Esophagus muscularis mucosa (tissue), 4 donors: ENCODE data around the gene GPR15. TPM values are rescaled to one million over a fixed set of nuclear protein-coding genes. Genes with fewer than 3 reads are reported as not detected.

Experiments
- DNase-seq: peaks from one replicate; pipeline ENCODE4 v3.0.0-alpha.2; 2017; ENCODE audit errors: extremely low spot score
- H3K27ac ChIP-seq, 4 donors: fragments of 200-600 bp; sonication (generic); replicated peaks in 1 of 4; 1 replicate in 3 of 4; 2 replicates in 1 of 4; pipeline ENCODE4 v1.5.1; 2016 to 2019; ENCODE audit warnings: mild to moderate bottlenecking in 1 of 4
- H3K27me3 ChIP-seq, 4 donors: fragments of 200-600 bp; sonication (generic); one replicate each; pipeline versions ENCODE4 v1.5.1 to v1.6.0; 2016 to 2019
- H3K36me3 ChIP-seq, 4 donors: fragments of 200-600 bp; sonication (generic); one replicate each; pipeline ENCODE4 v1.5.1; 2016 to 2019
- H3K4me1 ChIP-seq, 4 donors: fragments of 200-600 bp; sonication (generic); one replicate each; pipeline ENCODE4 v1.5.1; 2016 to 2019
- H3K4me3 ChIP-seq, 4 donors: fragments of 200-600 bp; sonication (generic); 1 replicate in 2 of 4; 2 replicates in 2 of 4; pipeline ENCODE4 v1.5.1; 2016 to 2019; ENCODE audit warnings: mild to moderate bottlenecking in 4 of 4, moderate library complexity in 1 of 4
- H3K9me3 ChIP-seq, 4 donors: fragments of 200-600 bp; sonication (generic); 1 replicate in 3 of 4; 2 replicates in 1 of 4; pipeline ENCODE4 v1.5.1; 2016 to 2019
- CTCF ChIP-seq, 3 experiments: fragments of 200-600 bp in 2 of 3; fragments of 450-650 bp in 1 of 3; sonication (generic) in 2 of 3; IDR thresholded peaks; one replicate each; pipeline ENCODE4 v1.5.1; 2017 to 2019; ENCODE audit warnings: antibody characterized with exemption in 3 of 3, mild to moderate bottlenecking in 2 of 3, moderate library complexity in 1 of 3
- EP300 ChIP-seq: sonication (generic); formaldehyde crosslinking; IDR thresholded peaks from one replicate; pipeline ENCODE4 v1.6.1; 2017; ENCODE audit warnings: antibody characterized with exemption
- POLR2A ChIP-seq: fragments of 450-650 bp; IDR thresholded peaks from one replicate; pipeline ENCODE4 v1.6.1; 2017; ENCODE audit warnings: antibody characterized with exemption, moderate library complexity, mild to moderate bottlenecking, low read depth
- POLR2AphosphoS5 ChIP-seq, 2 donors: sonication (generic); formaldehyde crosslinking; IDR thresholded peaks; one replicate each; pipeline ENCODE4 v1.6.1; 2017; ENCODE audit warnings: antibody characterized with exemption in 2 of 2
- WGBS: methylation state at CpG from one replicate; pipeline ENCODE4 v1.1.5; 2018; 5-methylcytosine and 5-hydroxymethylcytosine counted together
- intact Hi-C: fragments of 100-400 bp; cut with DNase I; formaldehyde crosslinking; loops from one replicate; pipeline ENCODE4 v1.15.1; 2023
- total RNA-seq, 4 donors: library from RNA; depleted of rRNA; stranded (reverse); fragments of >200 nt; gene quantifications; one replicate each; pipeline versions ENCODE4 v1.1.0 to v1.2.1, GENCODE V29; 2016

GPR15 gene
- total RNA-seq, 4 donors from 2014 or later = 0.32 TPM; not detected in 3

GRCh38 chr3:98500019-98500418 lies 31.8 kb upstream of the GPR15 start:
- no peak for DNase-seq
- no peaks in the 10 kb centered on the region for H3K4me1 ChIP-seq
- H3K4me3 ChIP-seq = no peak overlapping the region
- no peaks in the 10 kb centered on the region for H3K9me3 ChIP-seq
- H3K27me3 ChIP-seq = no peaks in the 10 kb centered on the region
- 75% methylated on average over 4 of the region's 4 CpGs for WGBS
- TF ChIP-seq POLR2AphosphoS5 (IDR thresholded peaks at IDR 0.05) (no peak), POLR2A (no peak), EP300 (no peak), CTCF (IDR thresholded peaks at IDR 0.05) (no peak)
- peaks cover 0 to 8% (median 2%) of the 10 kb centered on the region in 4 donors for H3K36me3 ChIP-seq
- intact Hi-C loops = no loop called here
- H3K27ac ChIP-seq = no peak overlapping the region

DNA sequence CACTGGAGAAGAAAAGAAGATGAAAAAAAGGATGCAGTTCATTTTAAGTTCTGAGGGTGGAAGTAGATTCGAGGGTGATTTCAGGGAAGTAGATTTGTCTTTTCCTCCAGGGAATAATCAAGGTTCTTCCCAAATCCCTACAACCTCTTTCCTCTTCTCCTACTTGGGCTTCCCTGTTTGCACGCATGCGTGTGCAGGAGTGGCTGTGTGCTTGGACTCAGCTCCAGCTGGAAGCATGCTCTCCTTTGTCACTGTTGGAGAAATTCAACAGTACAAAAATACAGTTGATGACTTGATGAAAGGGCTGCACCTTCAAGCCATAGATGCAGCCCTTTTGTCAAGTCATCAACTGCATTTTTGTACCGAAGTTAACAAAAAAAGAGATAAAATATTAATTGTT lies 30.5 kb upstream of the GPR15 start:
- Histone ChIP-seq H3K4me3 (no peak overlapping the region), H3K4me1 (no peaks in the 10 kb centered on the region), H3K27ac (no peak overlapping the region), H3K9me3 (no peaks in the 10 kb centered on the region), H3K27me3 (no peaks in the 10 kb centered on the region), H3K36me3 (peaks cover 0 to 8% (median 3%) of the 10 kb centered on the region in 4 donors)
- TF ChIP-seq POLR2AphosphoS5 (IDR thresholded peaks at IDR 0.05) (no peak), POLR2A (no peak), CTCF (IDR thresholded peaks at IDR 0.05) (no peak), EP300 (no peak)
- no peak for DNase-seq
- WGBS = 86% methylated on average over 4 of the region's 4 CpGs
- intact Hi-C loops = no loop called here

DNA sequence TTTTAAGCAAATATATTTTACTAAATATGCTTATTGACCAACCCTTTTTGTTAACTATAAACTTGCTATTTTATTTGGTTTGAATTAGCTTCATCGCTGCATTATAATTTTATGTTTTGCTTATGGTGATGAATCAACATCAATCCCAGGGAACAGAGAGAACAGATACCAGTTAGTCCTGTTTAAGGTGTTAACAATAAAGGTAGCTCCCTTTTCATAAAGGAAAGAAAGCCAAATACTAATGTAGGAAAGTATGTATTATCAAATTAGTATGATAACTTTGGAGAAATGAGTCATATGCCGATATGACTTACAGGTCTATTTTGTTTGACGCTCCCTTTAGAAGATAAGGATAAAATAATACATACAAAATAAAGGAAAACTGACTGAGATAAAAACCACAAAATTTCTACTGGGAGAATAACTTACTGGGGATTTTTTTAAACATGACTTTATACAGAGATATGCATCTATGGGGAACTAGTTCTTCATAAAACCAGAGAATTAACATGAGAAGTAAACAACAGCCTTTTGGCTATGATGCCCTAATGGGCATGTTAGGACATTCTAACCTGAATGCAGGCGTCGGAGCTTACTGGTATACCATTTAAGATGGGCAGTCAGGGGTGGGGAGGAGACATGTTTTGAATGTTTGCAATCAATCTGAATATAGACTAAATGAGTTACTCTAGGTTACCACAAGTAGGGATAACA lies 29.8 kb upstream of the GPR15 start:
- no peak for DNase-seq
- Histone ChIP-seq H3K27me3 (no peaks in the 10 kb centered on the region), H3K9me3 (no peaks in the 10 kb centered on the region), H3K27ac (no peak overlapping the region), H3K4me1 (no peaks in the 10 kb centered on the region), H3K36me3 (peaks cover 0 to 10% (median 4%) of the 10 kb centered on the region in 4 donors), H3K4me3 (no peak overlapping the region)
- TF ChIP-seq CTCF (IDR thresholded peaks at IDR 0.05) (no peak), EP300 (no peak), POLR2AphosphoS5 (IDR thresholded peaks at IDR 0.05) (no peak), POLR2A (no peak)
- intact Hi-C loops = no loop called here
- WGBS = 90% methylated on average over 5 of the region's 5 CpGs

- intact Hi-C loops = no loop called here
- peaks cover 0 to 11% (median 4%) of the 10 kb centered on the region in 4 donors for H3K36me3 ChIP-seq
- no peaks in the 10 kb centered on the region for H3K4me1 ChIP-seq
- no peak for DNase-seq
- TF ChIP-seq EP300 (no peak), CTCF (IDR thresholded peaks at IDR 0.05) (no peak), POLR2AphosphoS5 (IDR thresholded peaks at IDR 0.05) (no peak), POLR2A (no peak)
- no peaks in the 10 kb centered on the region for H3K9me3 ChIP-seq
- H3K27me3 ChIP-seq = no peaks in the 10 kb centered on the region
- WGBS = 73% methylated on average over 4 of the region's 4 CpGs
- H3K27ac ChIP-seq = no peak overlapping the region
- H3K4me3 ChIP-seq = no peak overlapping the region
These were observed 27.2 kb upstream of the GPR15 start for GRCh38 chr3:98504539-98504938.

DNA sequence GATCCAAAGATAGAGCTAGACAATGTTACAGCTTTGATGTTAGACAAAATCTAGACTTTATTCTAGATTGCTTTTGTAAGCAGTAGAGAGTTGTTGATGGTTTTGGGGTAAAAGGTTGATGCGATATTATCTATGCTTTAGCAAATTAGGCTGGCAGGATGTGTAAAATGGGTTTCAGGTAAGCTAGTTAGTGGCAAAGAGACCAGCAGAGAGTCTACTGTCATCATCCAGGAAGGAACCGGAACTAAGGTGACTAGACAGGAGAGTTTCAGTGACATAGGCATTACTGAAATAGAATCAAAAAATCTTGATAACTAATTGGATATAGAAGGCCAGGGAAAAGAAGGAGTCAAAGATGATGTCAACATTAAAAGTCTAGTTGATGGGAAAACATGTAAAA lies 23.2 kb upstream of the GPR15 start:
- Histone ChIP-seq H3K36me3 (peaks cover 0 to 39% (median 6%) of the 10 kb centered on the region in 4 donors), H3K4me1 (no peaks in the 10 kb centered on the region), H3K4me3 (no peak overlapping the region), H3K27me3 (no peaks in the 10 kb centered on the region), H3K27ac (no peak overlapping the region), H3K9me3 (no peaks in the 10 kb centered on the region)
- no peak for DNase-seq
- intact Hi-C loops = no loop called here
- WGBS = 100% methylated on average over 2 of the region's 2 CpGs
- TF ChIP-seq EP300 (no peak), POLR2A (no peak)
